ENCODE data around the gene U2AF1. TPM values are rescaled to one million over a fixed set of nuclear protein-coding genes. Genes with fewer than 3 reads are reported as not detected.
A peak's percentile ranks its signal among the peaks of the same experiment; 100 is the strongest.
"Not testable (repeated sequence)": the region's sequence is repeated elsewhere in the genome, so short reads cannot be mapped to it uniquely, and the experiment has no call there.

U2AF1 gene
- total and polyA plus RNA-seq, 2 of the 8 experiments (the other 6 are each of a cell fraction or from before 2014, with no cell fraction given), result 60.0 to 74.6 TPM

- H2AFZ ChIP-seq (ENCODE audit: low read length); H3K36me3 ChIP-seq (ENCODE audit: control insufficient read depth in 2 of 4, insufficient read depth in 4 of 4, low read length in 3 of 4); CTCF ChIA-PET (ENCODE audit: partially characterized antibody); POLR2A ChIA-PET (ENCODE audit: partially characterized antibody); H2BK20ac ChIP-seq (ENCODE audit: low read length); H3K27me3 ChIP-seq (replicated peaks in 1 of 4; ENCODE audit: control insufficient read depth in 3 of 4, extremely low read depth in 1 of 4, insufficient read depth in 3 of 4, low read length in 3 of 4); H3K18ac ChIP-seq (ENCODE audit: extremely low read depth, low read length); H3K4ac ChIP-seq (replicated peaks; ENCODE audit: insufficient read length, low read depth, low read length); H3K23ac ChIP-seq (ENCODE audit: insufficient read length); H3K4me1 ChIP-seq (replicated peaks in 1 of 4; ENCODE audit: control insufficient read depth in 3 of 4, insufficient read depth in 4 of 4, low read length in 3 of 4); H3K79me1 ChIP-seq (ENCODE audit: low read depth, low read length); H3K27ac ChIP-seq (ENCODE audit: low read depth, low read length); H3K4me2 ChIP-seq (ENCODE audit: insufficient read depth in 1 of 2, low read depth in 2 of 2, low read length in 2 of 2); H2BK12ac ChIP-seq (ENCODE audit: low read depth, low read length); H3K14ac ChIP-seq (ENCODE audit: insufficient read length); H2BK15ac ChIP-seq (ENCODE audit: low read length); H3K56ac ChIP-seq (replicated peaks; ENCODE audit: insufficient read length, low read depth, low read length); H3K9me3 ChIP-seq (ENCODE audit: insufficient read depth in 2 of 2, low read depth in 1 of 2, low read length in 1 of 2); H4K5ac ChIP-seq (ENCODE audit: insufficient read length, low read depth, low read length); FAIRE-seq; H3K23me2 ChIP-seq (ENCODE audit: low read depth, low read length); H3K9ac ChIP-seq (replicated peaks in 1 of 4; ENCODE audit: extremely low read depth in 1 of 4, low read depth in 3 of 4, low read length in 3 of 4); H4K20me1 ChIP-seq (replicated peaks in 1 of 2; ENCODE audit: control insufficient read depth in 1 of 2, insufficient read depth in 2 of 2, low read length in 2 of 2); H4K91ac ChIP-seq (replicated peaks; ENCODE audit: insufficient read length, low read length); H2BK5ac ChIP-seq (ENCODE audit: low read depth, low read length); DNase-seq (ENCODE audit: low read depth in 1 of 2, low spot score in 2 of 2); H2BK120ac ChIP-seq (replicated peaks; ENCODE audit: low read depth, low read length); H4K8ac ChIP-seq (ENCODE audit: extremely low read depth, insufficient read depth, low read length); H3K4me3 ChIP-seq (ENCODE audit: extremely low read depth in 1 of 4, insufficient read depth in 2 of 4, low read depth in 3 of 4, low read length in 4 of 4); H3K79me2 ChIP-seq (ENCODE audit: control insufficient read depth in 1 of 2, insufficient read depth in 2 of 2, low read length in 2 of 2); H2AK5ac ChIP-seq (ENCODE audit: low read depth, low read length): not testable (repeated sequence)
- WGBS, 2 experiments (ENCODE audit: extremely low coverage in 1 of 2, insufficient coverage in 1 of 2, insufficient read length in 1 of 2, insufficient replicate concordance in 2 of 2, low coverage in 1 of 2, low lambda C conversion rate in 2 of 2, missing lambda C conversion rate in 1 of 2), result no CpG with 5 or more reads among the region's 24 CpGs
Observed at GRCh38 chr21:43082587-43083300, 24.6 kb downstream of the U2AF1 start.

GRCh38 chr21:43076643-43077042, 30.7 kb downstream of the U2AF1 start:
- H2BK120ac ChIP-seq (replicated peaks; ENCODE audit: low read depth, low read length); H3K56ac ChIP-seq (replicated peaks; ENCODE audit: insufficient read length, low read depth, low read length); H3K14ac ChIP-seq (ENCODE audit: insufficient read length); H3K79me2 ChIP-seq (ENCODE audit: control insufficient read depth in 1 of 2, insufficient read depth in 2 of 2, low read length in 2 of 2); H3K4ac ChIP-seq (replicated peaks; ENCODE audit: insufficient read length, low read depth, low read length); H4K5ac ChIP-seq (ENCODE audit: insufficient read length, low read depth, low read length); FAIRE-seq; H3K4me1 ChIP-seq (replicated peaks in 1 of 4; ENCODE audit: control insufficient read depth in 3 of 4, insufficient read depth in 4 of 4, low read length in 3 of 4); H3K9ac ChIP-seq (replicated peaks in 1 of 4; ENCODE audit: extremely low read depth in 1 of 4, low read depth in 3 of 4, low read length in 3 of 4); H4K8ac ChIP-seq (ENCODE audit: extremely low read depth, insufficient read depth, low read length); CTCF ChIA-PET (ENCODE audit: partially characterized antibody); H4K91ac ChIP-seq (replicated peaks; ENCODE audit: insufficient read length, low read length); H2AFZ ChIP-seq (ENCODE audit: low read length); H3K18ac ChIP-seq (ENCODE audit: extremely low read depth, low read length); H3K4me2 ChIP-seq (ENCODE audit: insufficient read depth in 1 of 2, low read depth in 2 of 2, low read length in 2 of 2); POLR2A ChIA-PET (ENCODE audit: partially characterized antibody); H3K23ac ChIP-seq (ENCODE audit: insufficient read length); H3K27me3 ChIP-seq (replicated peaks in 1 of 4; ENCODE audit: control insufficient read depth in 3 of 4, extremely low read depth in 1 of 4, insufficient read depth in 3 of 4, low read length in 3 of 4); H3K27ac ChIP-seq (ENCODE audit: low read depth, low read length); H2BK20ac ChIP-seq (ENCODE audit: low read length); H3K79me1 ChIP-seq (ENCODE audit: low read depth, low read length); H2AK5ac ChIP-seq (ENCODE audit: low read depth, low read length); H4K20me1 ChIP-seq (replicated peaks in 1 of 2; ENCODE audit: control insufficient read depth in 1 of 2, insufficient read depth in 2 of 2, low read length in 2 of 2); H3K23me2 ChIP-seq (ENCODE audit: low read depth, low read length); H3K4me3 ChIP-seq (ENCODE audit: extremely low read depth in 1 of 4, insufficient read depth in 2 of 4, low read depth in 3 of 4, low read length in 4 of 4); H3K36me3 ChIP-seq (ENCODE audit: control insufficient read depth in 2 of 4, insufficient read depth in 4 of 4, low read length in 3 of 4); H2BK5ac ChIP-seq (ENCODE audit: low read depth, low read length); H3K9me3 ChIP-seq (ENCODE audit: insufficient read depth in 2 of 2, low read depth in 1 of 2, low read length in 1 of 2); H2BK12ac ChIP-seq (ENCODE audit: low read depth, low read length); H2BK15ac ChIP-seq (ENCODE audit: low read length): not testable (repeated sequence)
- WGBS, 2 experiments (ENCODE audit: extremely low coverage in 1 of 2, insufficient coverage in 1 of 2, insufficient read length in 1 of 2, insufficient replicate concordance in 2 of 2, low coverage in 1 of 2, low lambda C conversion rate in 2 of 2, missing lambda C conversion rate in 1 of 2), result no CpG with 5 or more reads among the region's 28 CpGs
- peak in 1 of 2 experiments; percentile 38 for DNase-seq (ENCODE audit: low read depth in 1 of 2, low spot score in 2 of 2)
